ENCODE measurements around the gene PLCL2. TPM values are rescaled to one million over a fixed set of nuclear protein-coding genes. Genes with fewer than 3 reads are reported as not detected.

PLCL2 gene
- total and polyA plus RNA-seq, 4 donors: 2.1 to 16.7 (median 7.0) TPM

DNA sequence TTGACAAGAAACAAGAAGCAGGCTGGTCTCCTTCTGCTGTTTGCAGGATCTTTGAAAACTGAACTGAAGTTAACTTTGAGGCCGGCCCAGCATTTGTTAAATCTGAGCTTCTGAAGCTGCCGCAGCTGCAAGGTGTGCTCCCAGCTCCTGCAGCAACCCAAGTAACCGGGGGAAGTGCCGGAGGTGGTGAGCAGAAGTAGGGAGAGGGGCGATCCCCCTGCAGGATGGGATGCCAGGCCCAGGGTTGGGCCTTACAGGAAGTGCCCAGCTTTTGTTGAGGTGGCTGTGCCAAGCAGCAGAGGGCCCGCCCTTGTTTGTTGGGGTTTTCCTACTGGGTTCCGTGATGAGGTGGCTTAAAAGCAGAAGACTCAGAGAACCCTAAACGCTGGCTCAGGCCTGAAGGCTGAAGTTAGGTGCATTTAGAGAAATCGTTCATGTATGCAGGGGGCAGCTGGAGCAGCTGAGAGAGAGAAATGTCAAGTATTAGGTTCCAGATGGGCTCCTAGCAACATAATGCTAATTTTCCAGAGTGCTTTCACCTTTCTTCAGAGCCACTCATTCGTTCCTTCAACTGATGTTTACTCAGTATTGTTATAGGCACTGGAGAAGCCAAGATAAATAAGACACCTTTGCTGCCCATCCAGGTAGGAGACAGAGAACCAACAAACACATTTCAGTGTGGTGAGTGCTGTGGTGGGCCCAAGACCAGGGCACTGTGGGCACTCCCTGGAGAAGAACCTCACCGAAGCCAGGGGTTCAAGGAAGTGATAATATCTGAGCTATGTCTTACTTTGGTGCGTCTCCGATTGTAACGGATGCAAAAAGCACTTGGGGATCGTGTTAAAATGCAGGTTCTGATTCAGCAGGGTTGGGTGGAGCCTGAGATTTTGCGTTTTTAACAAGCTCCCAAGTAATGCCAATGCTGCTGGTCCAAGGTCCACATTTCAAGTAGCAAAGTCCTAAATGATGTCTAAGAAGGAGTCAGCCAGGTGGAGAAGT is 42.2 kb upstream of the PLCL2 start:
- Histone ChIP-seq H3K4me3 (ENCODE audit: low read length in 2 of 2) (no peak overlapping the region), H3K4me1 (ENCODE audit: control insufficient read depth in 1 of 2, insufficient read depth in 2 of 2, low read length in 2 of 2) (no peaks in the 10 kb centered on the region), H3K36me3 (ENCODE audit: control insufficient read depth in 1 of 2, insufficient read depth in 2 of 2, low read length in 1 of 2) (no peaks in the 10 kb centered on the region), H3K27me3 (ENCODE audit: control insufficient read depth in 1 of 2, insufficient read depth in 2 of 2, low read length in 1 of 2) (no peaks in the 10 kb centered on the region), H3K9me3 (ENCODE audit: control insufficient read depth, low read length) (no peaks in the 10 kb centered on the region), H3K27ac (ENCODE audit: low read depth in 1 of 2, low read length in 2 of 2) (no peak overlapping the region)
- ATAC-seq (ENCODE audit: low FRiP score): peak; percentile 52
- intact Hi-C loops (cut with DNase I): no loop called here
- DNase-seq: peak in 1 of 2 donors; percentile 77
- 84 to 87% methylated on average over 16 of the region's 16 CpGs for WGBS, 2 donors

DNA sequence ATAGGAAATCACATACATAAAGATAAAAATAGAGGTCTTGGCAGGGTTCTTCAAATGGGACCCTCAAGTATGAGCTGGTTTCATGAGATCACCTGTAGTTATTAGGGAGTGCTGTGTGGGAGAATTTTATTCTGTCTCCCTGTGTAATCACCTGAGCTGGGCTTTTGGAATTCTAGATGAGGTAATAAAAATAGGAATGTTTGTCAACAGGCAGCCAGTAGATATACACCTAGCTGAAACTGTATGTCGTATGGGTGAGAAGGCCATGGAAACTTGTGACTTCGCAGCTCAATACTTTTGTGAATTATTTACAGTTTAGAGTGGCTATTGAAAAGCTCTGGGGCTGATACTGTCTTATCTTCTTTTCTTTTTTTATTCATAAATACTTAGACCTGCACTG is 40.5 kb upstream of the PLCL2 start:
- intact Hi-C loops (cut with DNase I): no loop called here
- H3K27ac ChIP-seq (ENCODE audit: low read depth in 1 of 2, low read length in 2 of 2): no peak overlapping the region
- no peaks in the 10 kb centered on the region for H3K27me3 ChIP-seq (ENCODE audit: control insufficient read depth in 1 of 2, insufficient read depth in 2 of 2, low read length in 1 of 2)
- WGBS, 2 donors: 84 to 93% methylated on average over 2 of the region's 2 CpGs
- no peak overlapping the region for H3K4me3 ChIP-seq (ENCODE audit: low read length in 2 of 2)
- DNase-seq (no peak), ATAC-seq (ENCODE audit: low FRiP score) (no peak)
- no peaks in the 10 kb centered on the region for H3K9me3 ChIP-seq (ENCODE audit: control insufficient read depth, low read length)
- no peaks in the 10 kb centered on the region for H3K4me1 ChIP-seq (ENCODE audit: control insufficient read depth in 1 of 2, insufficient read depth in 2 of 2, low read length in 2 of 2)
- H3K36me3 ChIP-seq (ENCODE audit: control insufficient read depth in 1 of 2, insufficient read depth in 2 of 2, low read length in 1 of 2): no peaks in the 10 kb centered on the region

DNA sequence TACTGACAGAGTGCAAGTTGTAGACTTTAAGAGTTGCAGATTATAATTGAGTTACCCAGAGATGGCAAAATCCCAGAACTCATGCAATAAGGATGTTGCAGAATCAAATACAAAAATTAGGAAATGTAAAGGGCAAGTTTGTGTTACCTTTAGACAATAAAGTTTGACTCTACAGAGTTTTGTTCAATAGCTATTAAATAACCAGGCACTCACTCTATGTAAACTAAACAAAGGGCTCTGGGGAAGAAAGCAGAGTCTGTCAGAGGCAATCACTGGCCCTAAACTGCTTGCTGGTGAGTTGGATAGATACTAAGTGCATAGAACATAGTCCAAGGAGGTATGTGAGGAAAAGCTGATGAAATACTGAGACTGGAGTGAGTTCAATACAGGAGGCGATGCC is 40.0 kb upstream of the PLCL2 start:
- ATAC-seq (ENCODE audit: low FRiP score): no peak
- H3K27ac ChIP-seq (ENCODE audit: low read depth in 1 of 2, low read length in 2 of 2): no peak overlapping the region
- no peak overlapping the region for H3K4me3 ChIP-seq (ENCODE audit: low read length in 2 of 2)
- 98 to 100% methylated on average over 1 of the region's 1 CpG for WGBS, 2 donors
- no peaks in the 10 kb centered on the region for H3K36me3 ChIP-seq (ENCODE audit: control insufficient read depth in 1 of 2, insufficient read depth in 2 of 2, low read length in 1 of 2)
- H3K4me1 ChIP-seq (ENCODE audit: control insufficient read depth in 1 of 2, insufficient read depth in 2 of 2, low read length in 2 of 2): peaks cover 0 to 1% of the 10 kb centered on the region in 2 donors
- intact Hi-C loops (cut with DNase I): no loop called here
- no peak for DNase-seq
- H3K9me3 ChIP-seq (ENCODE audit: control insufficient read depth, low read length): no peaks in the 10 kb centered on the region
- no peaks in the 10 kb centered on the region for H3K27me3 ChIP-seq (ENCODE audit: control insufficient read depth in 1 of 2, insufficient read depth in 2 of 2, low read length in 1 of 2)

GRCh38 chr3:16846373-16847080 is 38.2 kb upstream of the PLCL2 start:
- peaks cover 0 to 4% of the 10 kb centered on the region in 2 donors for H3K4me1 ChIP-seq (ENCODE audit: control insufficient read depth in 1 of 2, insufficient read depth in 2 of 2, low read length in 2 of 2)
- 89 to 94% methylated on average over 5 of the region's 5 CpGs for WGBS, 2 donors

DNA sequence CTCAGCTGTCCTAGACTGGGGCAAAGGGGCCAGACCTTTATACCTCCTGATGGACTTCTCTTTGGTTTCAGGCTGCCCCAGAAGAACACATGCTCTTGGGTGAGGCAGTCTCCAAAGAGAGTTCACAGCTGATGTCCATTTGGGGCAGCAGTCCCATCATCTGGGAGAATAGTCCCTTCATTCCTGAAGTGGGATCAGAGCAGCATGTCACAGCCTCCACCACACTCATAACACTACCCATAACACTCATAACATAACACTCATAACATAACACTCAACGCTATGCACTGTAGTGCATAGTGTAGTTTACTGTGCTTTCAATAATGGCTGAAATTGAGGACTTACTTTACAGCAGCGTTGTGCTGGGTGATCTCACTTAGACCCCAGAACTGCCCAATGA is 36.7 kb upstream of the PLCL2 start:
- peaks cover 0 to 4% of the 10 kb centered on the region in 2 donors for H3K4me1 ChIP-seq (ENCODE audit: control insufficient read depth in 1 of 2, insufficient read depth in 2 of 2, low read length in 2 of 2)
- ATAC-seq (ENCODE audit: low FRiP score) (no peak), DNase-seq (no peak)
- no peak overlapping the region for H3K27ac ChIP-seq (ENCODE audit: low read depth in 1 of 2, low read length in 2 of 2)
- H3K4me3 ChIP-seq (ENCODE audit: low read length in 2 of 2): no peak overlapping the region
- 89 to 95% methylated on average over 2 of the region's 2 CpGs for WGBS, 2 donors
- intact Hi-C loops (cut with DNase I): no loop called here
- H3K36me3 ChIP-seq (ENCODE audit: control insufficient read depth in 1 of 2, insufficient read depth in 2 of 2, low read length in 1 of 2): no peaks in the 10 kb centered on the region
- no peaks in the 10 kb centered on the region for H3K9me3 ChIP-seq (ENCODE audit: control insufficient read depth, low read length)
- H3K27me3 ChIP-seq (ENCODE audit: control insufficient read depth in 1 of 2, insufficient read depth in 2 of 2, low read length in 1 of 2): no peaks in the 10 kb centered on the region

More at GRCh38 chr3:16846373-16847080, 38.2 kb upstream of the PLCL2 start:
- Histone ChIP-seq H3K9me3 (ENCODE audit: control insufficient read depth, low read length) (no peaks in the 10 kb centered on the region), H3K27ac (ENCODE audit: low read depth in 1 of 2, low read length in 2 of 2) (no peak overlapping the region), H3K4me3 (ENCODE audit: low read length in 2 of 2) (no peak overlapping the region), H3K36me3 (ENCODE audit: control insufficient read depth in 1 of 2, insufficient read depth in 2 of 2, low read length in 1 of 2) (no peaks in the 10 kb centered on the region), H3K27me3 (ENCODE audit: control insufficient read depth in 1 of 2, insufficient read depth in 2 of 2, low read length in 1 of 2) (no peaks in the 10 kb centered on the region)
- intact Hi-C loops (cut with DNase I): no loop called here
- ATAC-seq (ENCODE audit: low FRiP score): no peak
- DNase-seq: no peak

DNA sequence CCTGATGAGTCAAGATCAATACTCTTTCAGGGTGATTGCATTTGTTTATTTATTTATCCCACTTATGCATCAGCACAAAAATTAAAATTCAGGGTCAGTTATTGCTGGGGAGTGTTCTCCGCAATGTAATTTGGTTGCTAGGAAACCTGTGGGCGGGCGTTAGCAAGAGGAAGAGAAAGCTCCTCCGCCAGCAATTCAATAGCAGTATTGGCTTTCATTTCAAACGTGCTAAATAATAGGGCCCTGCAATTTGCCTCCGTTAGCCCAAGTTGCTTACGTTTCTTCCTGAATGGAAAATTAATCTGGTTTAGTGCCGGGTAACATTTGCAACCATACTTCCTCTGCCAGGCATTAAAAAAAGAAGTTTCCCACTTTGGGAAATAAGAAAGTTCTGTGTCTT is 35.5 kb upstream of the PLCL2 start:
- Histone ChIP-seq H3K9me3 (ENCODE audit: control insufficient read depth, low read length) (no peaks in the 10 kb centered on the region), H3K4me3 (ENCODE audit: low read length in 2 of 2) (no peak overlapping the region), H3K36me3 (ENCODE audit: control insufficient read depth in 1 of 2, insufficient read depth in 2 of 2, low read length in 1 of 2) (no peaks in the 10 kb centered on the region), H3K4me1 (ENCODE audit: control insufficient read depth in 1 of 2, insufficient read depth in 2 of 2, low read length in 2 of 2) (peaks cover 0 to 4% of the 10 kb centered on the region in 2 donors), H3K27ac (ENCODE audit: low read depth in 1 of 2, low read length in 2 of 2) (no peak overlapping the region), H3K27me3 (ENCODE audit: control insufficient read depth in 1 of 2, insufficient read depth in 2 of 2, low read length in 1 of 2) (no peaks in the 10 kb centered on the region)
- intact Hi-C loops (cut with DNase I): no loop called here
- no peak for ATAC-seq (ENCODE audit: low FRiP score)
- DNase-seq: peak in 1 of 2 donors; percentile 82
- WGBS, 2 donors: 53% methylated on average over 8 of the region's 8 CpGs

DNA sequence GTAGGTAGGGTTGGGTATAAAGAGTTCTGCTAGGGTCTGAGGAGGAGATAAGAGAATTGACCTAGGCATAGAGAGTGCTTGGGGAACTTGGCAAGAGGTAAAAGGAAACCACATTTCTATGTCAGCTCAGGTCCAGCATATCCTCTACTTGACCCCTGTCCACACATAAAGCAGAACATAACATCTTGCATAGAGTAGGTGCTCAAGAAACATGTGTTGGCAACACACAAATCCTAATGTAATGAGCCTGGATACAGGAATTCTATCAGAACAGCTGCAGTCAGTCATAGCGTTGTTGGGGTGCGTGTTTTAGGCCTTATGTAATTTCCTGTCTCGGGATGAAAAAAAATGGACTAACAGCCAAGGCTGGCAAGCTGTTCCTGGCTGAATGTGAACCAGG is 35.0 kb upstream of the PLCL2 start:
- 2 to 4% methylated on average over 3 of the region's 3 CpGs for WGBS, 2 donors
- no peaks in the 10 kb centered on the region for H3K36me3 ChIP-seq (ENCODE audit: control insufficient read depth in 1 of 2, insufficient read depth in 2 of 2, low read length in 1 of 2)
- peak; percentile 62 for ATAC-seq (ENCODE audit: low FRiP score)
- peak overlapping the region in 1 of 2 donors; percentile 44 for H3K27ac ChIP-seq (ENCODE audit: low read depth in 1 of 2, low read length in 2 of 2)
- H3K9me3 ChIP-seq (ENCODE audit: control insufficient read depth, low read length): no peaks in the 10 kb centered on the region
- DNase-seq: no peak
- no peaks in the 10 kb centered on the region for H3K27me3 ChIP-seq (ENCODE audit: control insufficient read depth in 1 of 2, insufficient read depth in 2 of 2, low read length in 1 of 2)
- no peak overlapping the region for H3K4me3 ChIP-seq (ENCODE audit: low read length in 2 of 2)
- intact Hi-C loops (cut with DNase I): no loop called here
- peaks cover 0 to 4% of the 10 kb centered on the region in 2 donors for H3K4me1 ChIP-seq (ENCODE audit: control insufficient read depth in 1 of 2, insufficient read depth in 2 of 2, low read length in 2 of 2)

GRCh38 chr3:16855497-16855896 is 29.3 kb upstream of the PLCL2 start:
- no peaks in the 10 kb centered on the region for H3K4me1 ChIP-seq (ENCODE audit: control insufficient read depth in 1 of 2, insufficient read depth in 2 of 2, low read length in 2 of 2)
- no peaks in the 10 kb centered on the region for H3K27me3 ChIP-seq (ENCODE audit: control insufficient read depth in 1 of 2, insufficient read depth in 2 of 2, low read length in 1 of 2)
- H3K27ac ChIP-seq (ENCODE audit: low read depth in 1 of 2, low read length in 2 of 2): no peak overlapping the region
- H3K9me3 ChIP-seq (ENCODE audit: control insufficient read depth, low read length): no peaks in the 10 kb centered on the region
- 76 to 90% methylated on average over 1 of the region's 1 CpG for WGBS, 2 donors
- intact Hi-C loops (cut with DNase I): no loop called here
- no peaks in the 10 kb centered on the region for H3K36me3 ChIP-seq (ENCODE audit: control insufficient read depth in 1 of 2, insufficient read depth in 2 of 2, low read length in 1 of 2)
- DNase-seq (no peak), ATAC-seq (ENCODE audit: low FRiP score) (no peak)
- H3K4me3 ChIP-seq (ENCODE audit: low read length in 2 of 2): no peak overlapping the region
